NCI-H1048 (cell line): ENCODE results near the gene NUDT1.
"Not testable (repeated sequence)": the region's sequence is repeated elsewhere in the genome, so short reads cannot be mapped to it uniquely, and the experiment has no call there.

Source experiments
- DNase-seq: peaks from one replicate; lab custom pipeline; 2025; lab: John Stamatoyannopoulos, UW

Gene NUDT1

DNA sequence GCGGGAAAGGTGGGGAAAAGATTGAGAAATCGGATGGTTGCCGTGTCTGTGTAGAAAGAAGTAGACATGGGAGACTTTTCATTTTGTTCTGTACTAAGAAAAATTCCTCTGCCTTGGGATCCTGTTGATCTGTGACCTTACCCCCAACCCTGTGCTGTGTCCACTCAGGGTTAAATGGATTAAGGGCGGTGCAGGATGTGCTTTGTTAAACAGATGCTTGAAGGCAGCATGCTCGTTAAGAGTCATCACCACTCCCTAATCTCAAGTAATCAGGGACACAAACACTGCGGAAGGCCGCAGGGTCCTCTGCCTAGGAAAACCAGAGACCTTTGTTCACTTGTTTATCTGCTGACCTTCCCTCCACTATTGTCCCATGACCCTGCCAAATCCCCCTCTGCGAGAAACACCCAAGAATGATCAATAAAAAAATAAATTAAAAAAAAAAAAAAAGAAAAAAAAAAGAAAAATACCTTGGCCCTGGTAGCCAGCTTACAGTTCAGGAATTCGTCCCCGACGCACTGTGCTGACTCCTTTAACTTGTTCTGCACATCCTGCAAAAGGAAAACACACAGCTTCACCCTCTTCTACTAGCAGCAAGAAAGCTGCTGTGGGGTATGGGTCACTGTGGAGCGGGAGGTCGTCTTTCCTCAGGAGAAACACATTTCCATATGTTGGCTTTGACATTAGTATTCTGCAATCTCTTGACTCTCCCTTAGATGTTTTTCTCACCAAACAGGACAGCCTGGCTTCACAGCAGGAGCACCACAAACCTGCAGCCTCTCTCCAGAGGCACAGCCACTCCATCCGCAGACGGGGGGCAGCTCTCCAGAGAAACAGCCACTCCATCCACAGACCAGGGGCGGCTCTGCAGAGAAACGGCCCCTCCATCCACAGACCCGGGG is 27.3 kb downstream of the NUDT1 start:
- not testable (repeated sequence) for DNase-seq

DNA sequence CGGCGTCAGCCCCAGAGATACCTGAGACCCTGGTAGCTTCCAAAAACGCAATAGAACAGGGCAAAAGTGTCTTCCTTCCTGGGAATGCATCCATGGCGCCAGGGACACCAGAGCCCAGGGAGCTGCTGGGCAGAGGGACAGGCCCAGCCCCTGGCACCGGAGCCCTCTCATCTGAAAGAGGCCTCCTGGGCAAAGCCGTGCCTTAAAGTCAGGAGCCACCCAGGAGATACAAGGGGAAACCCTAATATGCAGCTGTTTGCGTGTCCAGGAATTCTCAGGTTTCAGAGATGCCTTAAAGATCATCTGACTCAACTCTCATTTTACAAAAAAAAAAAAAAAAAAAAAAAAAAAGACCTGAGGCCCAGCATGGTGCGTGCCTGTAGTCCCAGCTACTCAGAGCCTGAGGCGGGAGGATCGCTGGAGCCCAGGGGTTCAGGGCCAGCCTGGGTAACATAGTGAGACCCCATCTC is 28.0 kb downstream of the NUDT1 start:
- no peak for DNase-seq

DNA sequence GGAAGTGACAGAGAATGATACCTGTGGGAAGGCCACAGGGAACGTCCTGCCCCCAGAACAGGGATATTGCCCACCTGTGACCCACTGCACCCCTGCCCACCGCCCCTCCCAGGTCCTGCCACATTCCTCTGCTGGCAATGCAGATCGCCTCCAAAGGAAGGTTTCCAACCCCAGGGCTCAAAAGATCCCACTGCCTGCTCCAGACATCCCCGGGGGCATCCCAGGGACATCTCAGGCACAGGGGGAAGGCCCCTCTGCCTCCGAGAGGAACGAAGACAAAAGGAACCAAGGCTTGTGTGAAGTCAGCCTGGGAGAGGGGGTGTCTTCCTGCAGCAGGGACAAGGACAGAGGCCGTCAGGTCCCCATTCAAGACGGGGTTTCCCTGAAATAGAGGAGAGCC is 28.5 kb downstream of the NUDT1 start:
- no peak for DNase-seq

DNA sequence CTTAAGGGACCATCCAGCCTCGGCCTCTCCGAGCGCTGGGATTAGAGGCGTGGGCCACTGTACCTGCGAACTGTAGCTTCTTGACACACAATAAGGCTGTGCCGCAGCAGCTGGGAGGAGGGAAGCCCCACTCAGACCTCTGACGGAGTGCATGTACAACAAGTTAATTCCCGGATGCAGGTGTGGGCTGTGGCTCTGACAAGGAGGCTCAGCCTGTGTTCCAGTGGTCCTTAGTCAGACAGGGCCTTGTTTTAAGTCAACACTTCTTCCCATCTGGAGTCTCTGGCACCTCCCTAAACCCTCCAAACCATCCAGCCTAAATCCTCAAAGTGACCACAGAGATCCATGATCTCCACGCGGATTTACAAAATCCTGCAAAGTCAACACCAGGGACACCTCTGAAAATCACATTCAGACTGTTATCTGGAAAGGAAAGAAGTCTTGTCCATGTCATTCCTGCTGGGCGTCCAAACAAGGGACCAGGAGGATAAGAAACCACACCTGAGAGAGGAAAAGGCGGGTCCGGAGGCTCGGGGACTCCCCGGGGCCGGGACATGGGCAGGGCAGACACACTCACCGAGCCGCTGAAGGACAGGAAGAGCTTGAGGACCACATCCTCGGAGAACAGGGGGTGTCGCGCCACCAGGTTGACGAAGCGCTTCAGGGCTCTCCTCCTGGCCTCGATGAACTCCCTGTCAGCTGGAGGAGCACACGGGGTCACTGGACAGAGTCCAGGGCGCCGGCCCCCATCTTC is 29.4 kb downstream of the NUDT1 start:
- DNase-seq = no peak

DNA sequence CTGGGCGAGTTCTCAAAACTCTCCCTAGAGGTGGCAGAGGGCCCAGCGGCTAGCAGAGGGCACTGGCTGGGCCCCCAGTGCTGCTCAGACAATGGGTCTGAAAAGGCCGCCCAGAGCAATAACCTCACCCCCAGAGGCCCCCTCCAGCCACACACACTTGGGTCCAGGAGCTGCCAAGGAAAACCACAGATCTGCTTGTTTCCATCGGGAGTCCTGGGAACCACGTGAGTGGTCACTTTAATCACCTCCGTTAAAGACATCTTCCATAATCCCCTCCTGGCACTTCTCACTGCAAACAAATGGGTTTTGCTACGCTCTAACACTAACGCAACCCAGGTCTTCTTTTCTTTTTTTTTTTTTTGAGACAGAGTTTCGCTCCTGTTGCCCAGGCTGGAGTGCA is 30.0 kb downstream of the NUDT1 start:
- DNase-seq = no peak

DNA sequence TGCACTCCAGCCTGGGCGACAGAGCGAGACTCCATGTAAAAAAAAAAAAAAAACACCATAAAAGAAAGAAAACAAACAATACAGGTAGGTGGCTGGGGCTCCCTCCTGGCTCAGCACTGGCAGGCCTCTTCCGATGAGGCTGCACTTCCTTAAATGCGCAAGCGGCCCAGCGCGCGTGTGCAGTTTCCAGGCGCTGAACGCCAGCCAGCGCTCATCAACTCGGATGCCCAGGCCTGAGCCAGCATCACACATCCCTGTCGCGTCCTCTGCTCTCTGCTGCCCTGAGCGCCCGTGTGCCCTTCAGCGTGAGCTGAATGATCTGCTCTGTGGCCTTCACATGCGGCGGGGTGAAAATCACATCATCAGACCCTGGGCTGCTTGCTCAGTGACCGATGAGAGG is 31.8 kb downstream of the NUDT1 start:
- no peak for DNase-seq

DNA sequence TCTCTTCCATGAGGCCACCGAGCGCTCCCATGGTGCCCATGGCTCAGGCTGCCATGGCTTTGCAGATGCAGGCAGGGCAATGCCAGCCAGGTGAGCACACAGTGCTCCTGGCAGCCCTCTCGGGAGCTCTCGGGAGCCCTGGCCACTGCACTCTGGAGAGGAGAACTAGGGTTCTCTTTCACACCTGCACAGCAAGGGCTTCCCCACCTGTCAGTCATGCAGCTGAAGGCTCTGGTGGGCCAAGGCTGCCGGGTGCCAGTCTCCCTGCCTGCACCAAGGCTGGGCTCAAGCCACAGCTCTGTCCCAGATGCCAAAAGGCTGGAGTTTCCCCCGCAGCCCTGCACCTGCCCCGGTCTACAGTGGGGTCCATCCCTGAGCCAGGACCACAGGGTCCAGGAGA is 32.6 kb downstream of the NUDT1 start:
- DNase-seq = no peak

DNA sequence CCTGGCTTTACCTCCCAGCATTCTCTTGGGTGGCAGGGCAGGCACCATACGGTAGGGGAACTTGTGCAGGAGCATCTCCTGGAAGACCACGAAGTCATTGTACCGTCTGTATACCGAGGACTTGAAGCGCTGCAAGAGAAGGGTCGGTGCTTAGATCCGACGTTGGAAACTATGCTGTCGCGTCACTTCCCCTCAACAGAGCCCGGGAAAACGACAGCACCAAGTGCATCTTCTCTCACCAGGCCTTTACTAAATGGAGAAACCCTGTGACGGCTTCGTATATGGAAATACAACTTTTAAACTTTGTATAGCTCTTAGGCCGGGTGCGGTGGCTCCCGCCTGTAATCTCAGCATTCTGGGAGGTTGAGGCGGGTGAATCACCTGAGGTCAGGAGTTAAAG is 33.1 kb downstream of the NUDT1 start:
- DNase-seq = no peak

DNA sequence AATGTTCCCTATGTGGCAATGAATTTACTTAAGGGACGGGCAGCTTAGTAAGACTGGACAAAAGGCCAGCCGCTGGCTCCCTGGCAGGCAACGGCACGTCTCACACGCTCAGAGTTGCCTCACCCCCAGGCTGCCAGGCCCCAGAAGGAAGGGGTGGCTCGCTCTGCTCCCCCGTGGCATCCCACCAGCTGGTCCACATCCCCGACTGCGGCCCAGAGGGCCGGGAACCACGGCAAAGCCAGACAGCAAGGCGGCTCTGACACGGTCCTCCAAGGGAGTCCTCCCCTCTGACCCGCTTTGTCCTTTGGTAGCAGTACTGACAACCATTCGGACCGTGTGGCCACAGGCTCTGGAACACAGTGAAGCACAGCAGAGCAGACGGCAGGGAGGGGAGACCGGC is 34.1 kb downstream of the NUDT1 start:
- no peak for DNase-seq

DNA sequence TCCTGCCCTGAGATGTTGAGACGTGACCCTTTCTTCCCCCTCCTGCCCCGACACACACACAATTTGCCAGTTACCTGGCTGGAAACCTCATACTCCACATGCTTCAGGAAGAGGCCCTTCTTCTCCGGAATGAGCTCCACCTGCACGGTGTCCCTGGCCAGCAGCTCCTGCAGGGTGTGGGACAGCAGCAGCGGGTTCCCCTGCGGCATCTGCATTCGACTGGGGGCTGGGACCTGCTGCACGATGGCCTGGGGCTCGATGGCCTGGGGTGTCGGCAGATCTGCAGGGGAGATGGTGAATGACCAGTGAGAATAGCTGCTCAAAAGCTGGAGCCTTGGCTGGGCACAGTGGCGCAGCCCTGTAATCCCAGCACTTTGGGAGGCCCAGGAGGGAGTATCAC is 36.0 kb downstream of the NUDT1 start:
- no peak for DNase-seq

DNA sequence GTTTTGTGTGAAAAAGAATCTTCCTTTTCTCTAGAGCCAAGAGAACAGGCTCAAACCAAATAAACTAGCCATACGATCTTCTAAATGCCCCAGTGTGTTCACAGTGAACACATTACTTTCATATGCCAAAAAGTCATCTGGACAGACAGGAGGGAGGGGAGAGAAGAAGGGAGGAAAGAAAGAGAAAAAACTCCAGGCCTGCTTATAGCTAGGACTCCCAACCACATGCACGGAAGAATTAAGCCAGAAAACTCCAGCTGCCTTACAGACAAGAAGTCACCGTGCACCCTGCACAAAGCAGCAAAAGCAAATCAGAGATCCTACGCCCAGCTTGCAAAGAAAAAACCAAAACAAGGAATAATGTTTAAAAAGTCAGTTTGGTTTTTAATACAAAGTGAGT is 37.9 kb downstream of the NUDT1 start:
- no peak for DNase-seq

DNA sequence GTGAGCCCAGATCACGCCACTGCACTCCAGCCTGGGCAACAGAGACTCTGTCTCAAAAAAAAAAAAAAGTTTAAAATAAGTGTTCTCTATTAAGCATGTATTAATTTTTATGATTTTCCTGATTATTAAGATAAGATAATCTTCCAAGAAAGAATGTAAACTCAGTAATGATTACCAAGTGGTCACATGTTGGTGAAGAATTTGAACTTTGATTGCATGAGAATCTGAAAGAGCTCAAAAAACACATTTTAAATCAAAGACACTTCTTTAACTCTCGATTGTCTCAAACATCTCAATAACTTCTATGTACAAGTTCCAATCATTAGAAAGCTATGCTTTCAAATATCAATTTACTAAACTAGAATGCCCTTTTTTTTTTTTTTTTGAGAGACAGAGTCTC is 38.4 kb downstream of the NUDT1 start:
- no peak for DNase-seq

DNA sequence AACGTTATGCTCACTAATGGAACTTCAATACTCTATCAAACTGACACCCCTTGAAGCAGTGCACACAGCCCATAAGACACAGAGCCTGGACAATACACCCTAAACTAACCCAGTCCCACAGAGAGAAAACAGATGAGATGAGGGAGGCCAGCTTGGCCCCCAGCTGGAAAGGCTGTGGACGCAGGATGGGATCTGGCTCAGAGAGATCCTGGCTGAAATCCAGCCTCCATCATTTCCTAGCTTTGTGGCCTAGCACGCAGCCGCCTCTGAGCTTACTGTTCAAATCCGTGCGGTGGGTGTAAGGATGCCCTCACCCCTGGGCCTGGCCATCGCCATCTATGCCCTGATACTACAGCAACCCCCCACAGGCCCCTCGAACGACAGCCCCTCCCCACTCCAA is 39.5 kb downstream of the NUDT1 start:
- DNase-seq = no peak

DNA sequence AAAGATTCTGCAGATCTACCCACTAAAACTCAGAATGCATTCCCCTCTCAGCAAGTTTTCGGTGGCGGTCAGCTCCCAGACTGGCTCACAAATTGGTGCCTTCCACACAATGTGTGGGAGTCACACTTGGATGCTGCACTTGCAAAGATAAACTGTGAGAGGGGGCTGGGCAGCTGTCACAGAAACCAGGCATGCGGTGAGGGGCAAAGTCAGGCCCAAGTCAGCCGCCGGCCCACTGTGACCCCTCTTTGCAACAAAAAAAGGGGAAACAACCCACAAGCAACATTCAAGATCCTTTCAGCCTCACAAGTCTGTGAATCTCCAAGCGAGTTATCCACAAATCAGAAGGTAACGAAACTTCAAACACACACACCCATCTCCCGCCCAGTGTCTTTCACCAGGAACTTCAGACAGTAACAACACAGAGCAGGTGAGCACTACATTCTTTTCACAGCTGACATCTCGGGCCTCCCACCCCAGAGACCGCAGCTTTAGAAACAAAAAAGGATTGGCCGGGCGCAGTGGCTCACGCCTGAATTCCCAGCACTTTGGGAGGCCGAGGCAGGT is 40.2 kb downstream of the NUDT1 start:
- no peak for DNase-seq

DNA sequence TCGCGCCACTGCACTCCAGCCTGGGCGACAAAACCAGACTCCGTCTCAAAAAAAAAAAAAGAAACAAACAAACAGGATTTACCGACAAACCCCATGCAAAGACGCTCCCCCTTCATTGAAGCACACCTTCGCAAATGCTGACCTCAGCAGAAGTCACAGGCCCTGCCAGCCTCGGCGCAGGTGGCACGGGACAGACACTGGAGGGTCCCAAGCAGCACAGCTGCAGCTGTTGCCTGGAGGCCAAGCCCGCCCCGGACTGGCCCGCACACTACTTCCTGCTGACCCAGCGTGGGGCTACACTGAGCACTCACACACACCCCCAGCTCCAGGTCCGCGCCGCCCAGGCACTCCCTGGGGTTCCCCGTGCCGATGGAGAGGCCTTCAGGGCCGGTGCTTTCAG is 41.0 kb downstream of the NUDT1 start:
- DNase-seq = no peak

DNA sequence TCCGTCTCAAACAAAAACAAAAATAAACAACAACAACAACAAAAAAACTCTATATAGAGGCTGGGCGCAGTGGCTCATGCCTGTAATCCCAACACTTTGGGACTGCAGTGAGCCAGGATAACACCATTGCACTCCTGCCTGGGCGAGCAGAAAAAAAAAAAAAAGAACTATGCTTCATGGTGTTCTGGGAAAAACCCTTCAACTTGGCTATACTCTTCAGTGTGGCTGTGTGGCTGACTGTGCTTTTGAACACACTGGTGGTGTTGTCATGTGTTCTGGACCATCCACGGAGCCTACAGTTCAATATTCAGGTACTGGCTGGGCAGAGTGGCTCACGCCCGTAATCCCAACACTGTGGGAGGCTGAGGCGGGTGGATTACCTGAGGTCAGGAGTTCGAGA is 45.7 kb downstream of the NUDT1 start:
- no peak for DNase-seq

DNA sequence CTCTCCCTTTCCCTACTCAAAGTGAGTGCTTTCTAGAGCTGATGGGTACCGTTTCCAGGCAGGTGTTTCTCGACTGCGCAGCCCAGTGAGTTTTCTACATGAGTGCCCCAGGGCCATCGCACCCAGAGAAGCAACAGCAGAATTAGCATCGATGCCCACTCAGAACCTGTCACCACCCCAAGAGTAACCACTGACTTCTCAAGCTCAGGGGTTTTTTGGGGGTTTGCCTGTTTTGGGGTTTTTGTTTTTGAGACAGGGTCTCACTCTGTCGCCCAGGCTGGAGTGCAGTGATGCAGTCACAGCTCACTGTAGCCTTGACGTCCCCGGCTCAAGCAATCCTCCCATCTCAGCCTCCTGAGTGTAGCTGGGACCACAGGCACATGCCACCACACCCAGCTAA is 46.5 kb downstream of the NUDT1 start:
- DNase-seq = no peak

DNA sequence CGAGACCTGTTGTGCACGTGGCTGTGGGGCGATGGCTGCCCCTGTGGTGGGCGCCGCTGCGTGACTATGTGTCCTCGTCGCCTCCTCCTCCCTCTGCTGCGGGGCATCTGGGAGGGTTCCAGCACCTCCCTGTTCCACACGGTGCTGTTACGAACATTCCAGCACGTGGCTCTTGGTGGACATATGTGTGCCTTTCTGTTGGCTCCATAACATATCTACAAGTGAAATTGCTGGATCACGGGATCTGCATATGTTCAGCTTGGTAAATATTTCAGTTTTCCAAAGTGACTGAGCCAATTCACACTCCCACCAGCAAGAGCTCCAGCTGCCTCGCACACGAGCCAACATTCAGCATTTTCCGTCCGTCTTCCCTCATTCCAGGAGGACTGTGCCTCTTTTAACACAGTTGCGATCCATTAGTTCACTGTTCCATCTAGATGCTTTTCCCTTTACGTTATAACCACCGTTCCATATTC is 47.1 kb downstream of the NUDT1 start:
- DNase-seq = no peak

DNA sequence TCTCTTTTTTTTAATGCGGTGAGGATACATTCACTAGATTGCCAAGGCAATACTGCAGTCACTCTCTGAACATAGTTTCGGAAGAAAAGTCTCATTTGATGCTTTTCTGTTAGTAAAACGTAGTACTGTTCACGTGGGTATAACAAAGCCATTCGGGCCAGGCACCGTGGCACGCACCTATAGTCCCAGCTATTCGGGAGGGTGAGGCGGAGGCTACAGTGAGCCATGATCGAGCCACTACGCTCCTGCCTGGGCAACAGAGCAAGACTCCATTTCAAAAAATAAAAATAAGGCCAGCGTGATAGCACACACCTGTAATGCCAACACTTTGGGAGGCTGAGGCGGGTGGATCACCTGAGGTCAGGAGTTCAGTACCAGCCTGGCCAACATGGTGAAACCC is 47.6 kb downstream of the NUDT1 start:
- no peak for DNase-seq

DNA sequence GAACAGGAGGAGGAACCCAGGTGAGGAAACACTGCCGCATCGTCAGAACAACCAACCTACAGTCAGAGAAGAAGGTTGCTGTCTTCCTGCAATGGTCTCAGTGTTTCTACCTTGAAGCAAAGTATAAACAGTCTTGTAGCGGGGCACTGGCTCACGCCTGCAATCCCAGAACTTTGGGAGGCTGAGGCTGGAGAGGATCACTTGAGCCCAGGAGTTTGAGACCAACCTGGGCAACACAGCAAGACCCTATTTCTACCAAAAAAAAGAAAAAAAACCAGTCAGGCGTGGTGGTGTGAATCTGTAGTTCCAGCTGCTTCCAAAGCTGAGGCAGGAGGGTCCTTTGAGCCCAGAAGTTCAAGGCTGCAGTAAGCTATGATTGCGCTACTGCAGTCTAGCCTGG is 48.9 kb downstream of the NUDT1 start:
- no peak for DNase-seq

DNA sequence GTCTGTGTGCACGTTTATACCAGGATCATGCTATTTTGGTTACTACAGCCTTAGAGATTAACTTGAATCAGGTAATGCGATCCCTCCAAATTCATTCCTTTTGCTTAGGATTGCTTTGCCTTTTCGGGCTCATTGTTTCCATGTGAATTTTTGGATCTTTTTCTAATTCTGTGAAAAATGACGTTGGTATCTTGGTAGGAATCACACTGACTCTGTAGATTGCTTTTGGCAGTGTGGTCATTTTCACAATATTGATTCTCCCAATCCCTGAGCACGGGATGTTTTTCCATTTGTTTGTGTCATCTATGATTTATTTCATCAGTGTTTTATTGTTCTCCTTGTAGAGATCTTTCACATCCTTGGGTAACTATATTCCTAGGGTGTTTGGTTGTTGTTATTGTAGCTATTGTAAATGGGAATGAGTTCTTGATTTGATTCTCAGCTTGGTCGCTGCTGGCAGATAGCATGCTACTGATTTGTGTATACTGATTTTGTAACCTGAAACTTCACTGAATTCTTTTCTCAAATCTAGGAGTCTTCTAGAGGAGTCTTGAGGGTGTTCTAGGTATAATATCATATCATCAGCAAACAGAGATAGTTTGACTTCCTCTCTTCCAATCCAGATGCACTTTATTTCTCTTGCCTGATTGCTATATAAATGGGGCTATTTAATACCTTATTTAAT is 54.1 kb downstream of the NUDT1 start:
- no peak for DNase-seq

DNA sequence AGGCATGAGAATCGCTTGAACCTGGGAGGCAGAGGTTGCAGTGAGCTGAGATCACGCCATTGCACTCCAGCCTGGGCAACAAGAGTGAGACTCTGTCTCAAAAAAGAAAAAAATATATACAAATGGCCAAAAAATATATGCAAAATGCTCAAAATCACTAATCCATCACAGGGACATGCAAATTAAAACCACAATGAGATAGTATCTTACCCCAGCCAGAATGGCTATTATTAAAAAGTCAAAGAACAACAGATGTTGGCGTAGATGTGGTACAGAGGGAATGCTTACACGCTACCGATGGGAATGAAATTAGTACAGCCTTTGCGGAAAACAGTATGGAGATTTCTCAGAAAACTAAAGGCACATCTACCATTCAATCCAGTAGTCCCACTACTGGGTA is 54.8 kb downstream of the NUDT1 start:
- no peak for DNase-seq
